Activated CD4-positive, alpha-beta T cell treated with anti-CD3 and anti-CD28 coated beads for 24 hours (primary cell): ENCODE results near the gene GHITM.

Source experiments
- DNase-seq, 2 donors: peaks; one replicate each; pipeline ENCODE4 v3.0.0-alpha.2; 2020; ENCODE audit warnings: low read depth in 2 of 2

The GHITM gene

GRCh38 chr10:84201244-84201606, 61.9 kb downstream of the GHITM start:
- no peak for DNase-seq

- no peak for DNase-seq
These were observed 62.4 kb downstream of the GHITM start for GRCh38 chr10:84201682-84202081.

- DNase-seq, result no peak
These were observed 63.0 kb downstream of the GHITM start for GRCh38 chr10:84202349-84202748.
